Measurements from ENCODE around the gene ANKLE1. TPM values are rescaled to one million over a fixed set of nuclear protein-coding genes. Genes with fewer than 3 reads are reported as not detected.
A peak's percentile ranks its signal among the peaks of the same experiment; 100 is the strongest.

The ANKLE1 gene
- total RNA-seq, 1 donor from 2014 or later = 9.3 TPM

GRCh38 chr19:17327068-17327653, 45.5 kb downstream of the ANKLE1 start:
- Mint-ChIP-seq H3K4me1 (ENCODE audit: low read depth, unreplicated experiment) (peaks cover 16% of the 10 kb centered on the region), H3K36me3 (ENCODE audit: unreplicated experiment) (no peaks in the 10 kb centered on the region), H3K27me3 (ENCODE audit: unreplicated experiment) (peaks cover 9% of the 10 kb centered on the region), H3K9me3 (ENCODE audit: unreplicated experiment) (peaks cover 10% of the 10 kb centered on the region), H3K4me3 (ENCODE audit: unreplicated experiment) (no peak overlapping the region), H3K27ac (ENCODE audit: unreplicated experiment) (no peak overlapping the region)
- DNase-seq = no peak
- TF ChIP-seq CTCF (IDR thresholded peaks at IDR 0.05; ENCODE audit: partially characterized antibody, unreplicated experiment) = no peak

- H3K36me3 Mint-ChIP-seq (ENCODE audit: unreplicated experiment) = peaks cover 5% of the 10 kb centered on the region
- H3K4me3 Mint-ChIP-seq (ENCODE audit: unreplicated experiment) = peak overlapping the region; percentile 77
- peak overlapping the region; percentile 90 for H3K27ac Mint-ChIP-seq (ENCODE audit: unreplicated experiment)
- peak; percentile 87 for DNase-seq
- peaks cover 7% of the 10 kb centered on the region for H3K9me3 Mint-ChIP-seq (ENCODE audit: unreplicated experiment)
- TF ChIP-seq CTCF (IDR thresholded peaks at IDR 0.05; ENCODE audit: partially characterized antibody, unreplicated experiment) = peak; percentile 61
- H3K4me1 Mint-ChIP-seq (ENCODE audit: low read depth, unreplicated experiment) = peaks cover 9% of the 10 kb centered on the region
- H3K27me3 Mint-ChIP-seq (ENCODE audit: unreplicated experiment) = peaks cover 9% of the 10 kb centered on the region
Observed at GRCh38 chr19:17327654-17328516, 46.2 kb downstream of the ANKLE1 start.

- no peak for TF ChIP-seq CTCF (IDR thresholded peaks at IDR 0.05; ENCODE audit: partially characterized antibody, unreplicated experiment)
- peak; percentile 39 for DNase-seq
Observed at GRCh38 chr19:17328517-17329365, 47.0 kb downstream of the ANKLE1 start.

GRCh38 chr19:17329366-17330261, 47.9 kb downstream of the ANKLE1 start:
- no peak for DNase-seq
- Mint-ChIP-seq H3K27me3 (ENCODE audit: unreplicated experiment) (peaks cover 8% of the 10 kb centered on the region), H3K4me1 (ENCODE audit: low read depth, unreplicated experiment) (peaks cover 6% of the 10 kb centered on the region), H3K36me3 (ENCODE audit: unreplicated experiment) (peaks cover 5% of the 10 kb centered on the region), H3K4me3 (ENCODE audit: unreplicated experiment) (peak overlapping the region; percentile 52), H3K27ac (ENCODE audit: unreplicated experiment) (peak overlapping the region; percentile 77), H3K9me3 (ENCODE audit: unreplicated experiment) (peaks cover 7% of the 10 kb centered on the region)
- no peak for TF ChIP-seq CTCF (IDR thresholded peaks at IDR 0.05; ENCODE audit: partially characterized antibody, unreplicated experiment)

More at GRCh38 chr19:17328517-17329365, 47.0 kb downstream of the ANKLE1 start:
- peaks cover 5% of the 10 kb centered on the region for H3K36me3 Mint-ChIP-seq (ENCODE audit: unreplicated experiment)
- no peak overlapping the region for H3K4me3 Mint-ChIP-seq (ENCODE audit: unreplicated experiment)
- H3K27me3 Mint-ChIP-seq (ENCODE audit: unreplicated experiment) = peaks cover 8% of the 10 kb centered on the region
- peaks cover 6% of the 10 kb centered on the region for H3K4me1 Mint-ChIP-seq (ENCODE audit: low read depth, unreplicated experiment)
- peaks cover 5% of the 10 kb centered on the region for H3K9me3 Mint-ChIP-seq (ENCODE audit: unreplicated experiment)
- no peak overlapping the region for H3K27ac Mint-ChIP-seq (ENCODE audit: unreplicated experiment)
